ENCODE measurements around the gene FN3K.

DNA sequence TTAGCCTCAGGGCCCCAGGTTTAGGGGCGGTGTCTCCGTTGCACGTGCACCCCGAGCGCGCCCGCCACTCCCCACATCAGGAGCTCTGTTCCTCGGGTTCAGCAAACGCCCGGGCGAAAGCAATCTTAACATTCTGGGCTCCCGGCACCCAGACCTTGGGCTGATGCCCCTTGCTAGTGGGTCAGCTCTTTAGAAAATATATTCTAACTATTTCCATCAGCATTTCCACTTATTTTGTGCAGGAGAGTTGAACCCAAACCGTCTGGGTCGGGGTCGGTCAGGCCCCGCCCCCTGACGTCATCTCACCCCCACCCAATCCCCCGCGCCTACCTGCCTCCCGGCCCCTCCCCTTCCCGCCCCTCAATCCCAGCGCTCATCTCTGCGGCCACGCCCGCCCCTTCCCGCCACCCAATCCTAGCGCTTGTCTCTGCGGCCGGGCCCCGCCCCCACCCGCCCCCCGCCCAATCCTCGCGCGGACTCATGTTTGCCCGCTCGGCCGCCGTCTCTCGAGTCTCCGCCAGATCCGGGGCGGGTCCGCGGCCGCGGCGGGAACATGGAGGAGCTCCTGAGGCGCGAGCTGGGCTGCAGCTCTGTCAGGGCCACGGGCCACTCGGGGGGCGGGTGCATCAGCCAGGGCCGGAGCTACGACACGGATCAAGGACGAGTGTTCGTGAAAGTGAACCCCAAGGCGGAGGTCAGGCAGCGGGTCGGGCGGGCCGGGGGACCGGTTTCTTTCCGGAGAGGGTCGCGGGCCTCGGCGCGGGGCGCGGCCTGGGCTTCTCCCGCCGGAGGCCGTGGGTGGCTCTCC, 19.0 kb upstream of the FN3K start, which contains the start of gene FN3KRP:
- TF ChIP-seq ZNF8 (CRISPR knock-in tag; IDR thresholded peaks at IDR 0.05) (no peak), GLIS3 (CRISPR knock-in tag; IDR thresholded peaks at IDR 0.05) (no peak), ARNTL (CRISPR knock-in tag; IDR thresholded peaks at IDR 0.05; ENCODE audit: borderline replicate concordance, low read depth) (no peak), RARB (CRISPR knock-in tag; IDR thresholded peaks at IDR 0.05) (no peak), ZFP3 (CRISPR knock-in tag; IDR thresholded peaks at IDR 0.05) (no peak)
- TF ChIP-seq, protein P1, sequence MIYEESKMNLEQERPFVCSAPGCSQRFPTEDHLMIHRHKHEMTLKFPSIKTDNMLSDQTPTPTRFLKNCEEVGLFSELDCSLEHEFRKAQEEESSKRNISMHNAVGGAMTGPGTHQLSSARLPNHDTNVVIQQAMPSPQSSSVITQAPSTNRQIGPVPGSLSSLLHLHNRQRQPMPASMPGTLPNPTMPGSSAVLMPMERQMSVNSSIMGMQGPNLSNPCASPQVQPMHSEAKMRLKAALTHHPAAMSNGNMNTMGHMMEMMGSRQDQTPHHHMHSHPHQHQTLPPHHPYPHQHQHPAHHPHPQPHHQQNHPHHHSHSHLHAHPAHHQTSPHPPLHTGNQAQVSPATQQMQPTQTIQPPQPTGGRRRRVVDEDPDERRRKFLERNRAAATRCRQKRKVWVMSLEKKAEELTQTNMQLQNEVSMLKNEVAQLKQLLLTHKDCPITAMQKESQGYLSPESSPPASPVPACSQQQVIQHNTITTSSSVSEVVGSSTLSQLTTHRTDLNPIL (CRISPR knock-in tag; IDR thresholded peaks at IDR 0.05; ENCODE audit: low read depth): no peak

Data from SK-N-SH treated with all-trans-retinoic acid at 6 μM for 48 hours (cell line).